Measurements from ENCODE around the gene LINC01488.

DNA sequence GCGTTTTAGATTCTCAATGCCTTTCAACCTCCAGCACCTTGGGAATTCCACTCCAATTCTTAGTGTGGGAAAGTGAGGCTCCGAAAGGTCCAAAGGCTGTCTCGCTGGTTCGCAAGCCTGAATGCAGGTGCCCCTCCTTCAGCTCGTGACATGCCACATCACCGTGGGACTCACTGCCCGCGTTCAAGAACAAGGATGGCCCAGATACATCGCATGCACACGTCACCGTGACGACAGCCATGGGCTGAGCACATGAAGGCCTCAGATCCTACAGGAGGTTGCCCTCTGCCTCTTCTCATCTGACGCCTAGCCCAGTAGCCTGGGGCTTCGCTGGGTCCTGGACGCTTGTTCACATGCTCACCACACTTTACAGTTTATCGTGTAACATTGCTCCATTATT, 4.4 kb upstream of the LINC01488 start:
- TF ChIP-seq, protein P1, sequence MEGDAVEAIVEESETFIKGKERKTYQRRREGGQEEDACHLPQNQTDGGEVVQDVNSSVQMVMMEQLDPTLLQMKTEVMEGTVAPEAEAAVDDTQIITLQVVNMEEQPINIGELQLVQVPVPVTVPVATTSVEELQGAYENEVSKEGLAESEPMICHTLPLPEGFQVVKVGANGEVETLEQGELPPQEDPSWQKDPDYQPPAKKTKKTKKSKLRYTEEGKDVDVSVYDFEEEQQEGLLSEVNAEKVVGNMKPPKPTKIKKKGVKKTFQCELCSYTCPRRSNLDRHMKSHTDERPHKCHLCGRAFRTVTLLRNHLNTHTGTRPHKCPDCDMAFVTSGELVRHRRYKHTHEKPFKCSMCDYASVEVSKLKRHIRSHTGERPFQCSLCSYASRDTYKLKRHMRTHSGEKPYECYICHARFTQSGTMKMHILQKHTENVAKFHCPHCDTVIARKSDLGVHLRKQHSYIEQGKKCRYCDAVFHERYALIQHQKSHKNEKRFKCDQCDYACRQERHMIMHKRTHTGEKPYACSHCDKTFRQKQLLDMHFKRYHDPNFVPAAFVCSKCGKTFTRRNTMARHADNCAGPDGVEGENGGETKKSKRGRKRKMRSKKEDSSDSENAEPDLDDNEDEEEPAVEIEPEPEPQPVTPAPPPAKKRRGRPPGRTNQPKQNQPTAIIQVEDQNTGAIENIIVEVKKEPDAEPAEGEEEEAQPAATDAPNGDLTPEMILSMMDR (conservative IDR thresholded peaks at IDR 0.05) = no peak
- no peak for TF ChIP-seq ZFX (IDR thresholded peaks at IDR 0.05)
